Large intestine (tissue), 3 donors: ENCODE measurements around the gene ECEL1. TPM values are rescaled to one million over a fixed set of nuclear protein-coding genes. Genes with fewer than 3 reads are reported as not detected.

Source experiments
- DNase-seq, 2 donors: peaks; one replicate each; pipeline versions ENCODE4 v3.0.0 to v3.0.0-alpha.2; 2013
- H3K27ac ChIP-seq: one replicate; pipeline ENCODE4 v1.5.1; 2013; ENCODE audit warnings: low read length
- H3K27me3 ChIP-seq: 2 replicates; pipeline ENCODE4 v1.6.1; 2013; ENCODE audit warnings: low read length; ENCODE audit not compliant: control insufficient read depth, insufficient read depth
- H3K36me3 ChIP-seq: 2 replicates; pipeline ENCODE4 v1.6.1; 2013; ENCODE audit warnings: low read length; ENCODE audit not compliant: control insufficient read depth, insufficient read depth
- H3K4me1 ChIP-seq: one replicate; pipeline ENCODE4 v1.6.1; 2013; ENCODE audit warnings: low read length; ENCODE audit not compliant: control insufficient read depth, insufficient read depth
- H3K4me3 ChIP-seq: one replicate; pipeline ENCODE4 v1.5.1; 2013; ENCODE audit warnings: low read length
- H3K9me3 ChIP-seq: one replicate; pipeline ENCODE4 v1.6.1; 2013; ENCODE audit warnings: mild to moderate bottlenecking, low read depth, low read length, moderate library complexity; ENCODE audit not compliant: control insufficient read depth
- WGBS: methylation state at CpG from one replicate; pipeline ENCODE4 v1.1.5; 2013; ENCODE audit warnings: low lambda C conversion rate; ENCODE audit not compliant: insufficient coverage; 5-methylcytosine and 5-hydroxymethylcytosine counted together
- polyA plus RNA-seq: library from polyadenylated mRNA; unstranded; fragments of 120-200 nt; gene quantifications from one replicate; pipeline ENCODE4 v1.2.1, GENCODE V29; 2013

Gene ECEL1
- polyA plus RNA-seq, 1 donor = 1.1 TPM

DNA sequence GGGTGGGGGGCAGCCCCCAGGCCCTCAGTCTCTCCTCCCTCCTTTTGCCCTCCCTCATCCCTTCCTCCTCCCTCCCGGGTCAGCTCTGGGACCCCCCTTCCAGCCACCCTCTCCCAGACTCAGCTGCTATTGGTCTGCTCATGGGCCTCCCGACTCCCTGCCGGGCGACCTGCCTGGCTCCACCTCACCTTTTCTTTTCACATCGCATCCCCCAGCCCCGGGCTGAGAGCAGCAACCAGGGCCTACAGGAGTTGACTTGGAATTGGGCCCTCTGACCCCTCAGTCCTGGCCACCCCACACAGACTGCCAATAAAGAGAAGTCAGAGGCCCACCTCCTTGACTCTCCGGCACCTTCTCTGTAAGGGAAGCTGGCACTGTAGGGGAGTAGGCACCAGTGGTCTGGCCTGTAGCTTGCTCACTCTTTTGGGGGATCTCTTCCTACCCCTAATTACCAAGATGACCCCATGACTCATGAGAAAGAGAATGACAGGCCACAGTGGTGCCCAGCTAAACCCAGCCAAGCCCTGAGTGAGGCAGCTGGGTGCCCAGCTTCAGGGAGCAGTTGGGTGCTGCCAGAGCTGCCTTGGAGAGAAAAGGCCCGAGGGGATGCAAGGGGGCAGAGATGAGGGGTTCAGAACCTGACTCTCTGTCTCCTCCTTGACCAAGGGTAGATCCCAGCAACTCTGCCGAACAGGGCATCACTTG lies 2.0 kb upstream of the ECEL1 start:
- Histone ChIP-seq H3K27me3 (peaks cover 47% of the 10 kb centered on the region), H3K27ac (no peak overlapping the region), H3K36me3 (no peaks in the 10 kb centered on the region), H3K9me3 (peaks cover 3% of the 10 kb centered on the region), H3K4me1 (peaks cover 9% of the 10 kb centered on the region), H3K4me3 (no peak overlapping the region)
- no CpG with 5 or more reads among the region's 9 CpGs for WGBS
- no peak for DNase-seq

DNA sequence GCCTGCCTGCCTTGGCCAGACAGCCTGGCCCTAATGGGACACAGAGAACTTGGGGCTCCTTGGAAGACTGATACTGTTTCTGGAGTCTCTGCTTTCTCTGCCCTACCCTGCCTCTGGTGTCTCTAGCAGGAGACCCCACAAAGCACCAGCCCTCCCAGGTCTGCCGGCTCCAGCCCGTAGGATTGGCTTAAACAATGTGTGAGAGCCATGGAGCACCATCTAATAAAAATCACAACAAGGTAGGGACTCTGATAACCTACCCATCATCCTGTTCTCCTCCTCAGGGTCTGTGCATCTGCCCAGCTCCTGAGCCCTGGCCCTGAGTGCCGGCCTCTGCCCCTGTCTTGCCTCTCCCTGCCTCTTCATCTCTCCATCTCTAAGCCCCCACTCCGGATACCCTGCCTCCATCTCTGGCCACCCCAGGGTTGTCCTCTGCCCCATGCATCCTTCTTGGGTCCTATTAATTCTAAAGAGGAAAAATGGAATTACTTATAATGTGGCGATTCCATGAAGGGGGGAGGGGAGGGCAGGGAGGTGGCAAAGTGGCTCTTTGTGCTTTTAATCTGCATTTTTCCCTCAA lies 1.2 kb upstream of the ECEL1 start:
- no peaks in the 10 kb centered on the region for H3K36me3 ChIP-seq
- no peak overlapping the region for H3K27ac ChIP-seq
- peaks cover 3% of the 10 kb centered on the region for H3K9me3 ChIP-seq
- no peak for DNase-seq
- WGBS = no CpG with 5 or more reads among the region's 5 CpGs
- no peak overlapping the region for H3K4me3 ChIP-seq
- H3K27me3 ChIP-seq = peaks cover 55% of the 10 kb centered on the region
- peaks cover 9% of the 10 kb centered on the region for H3K4me1 ChIP-seq

DNA sequence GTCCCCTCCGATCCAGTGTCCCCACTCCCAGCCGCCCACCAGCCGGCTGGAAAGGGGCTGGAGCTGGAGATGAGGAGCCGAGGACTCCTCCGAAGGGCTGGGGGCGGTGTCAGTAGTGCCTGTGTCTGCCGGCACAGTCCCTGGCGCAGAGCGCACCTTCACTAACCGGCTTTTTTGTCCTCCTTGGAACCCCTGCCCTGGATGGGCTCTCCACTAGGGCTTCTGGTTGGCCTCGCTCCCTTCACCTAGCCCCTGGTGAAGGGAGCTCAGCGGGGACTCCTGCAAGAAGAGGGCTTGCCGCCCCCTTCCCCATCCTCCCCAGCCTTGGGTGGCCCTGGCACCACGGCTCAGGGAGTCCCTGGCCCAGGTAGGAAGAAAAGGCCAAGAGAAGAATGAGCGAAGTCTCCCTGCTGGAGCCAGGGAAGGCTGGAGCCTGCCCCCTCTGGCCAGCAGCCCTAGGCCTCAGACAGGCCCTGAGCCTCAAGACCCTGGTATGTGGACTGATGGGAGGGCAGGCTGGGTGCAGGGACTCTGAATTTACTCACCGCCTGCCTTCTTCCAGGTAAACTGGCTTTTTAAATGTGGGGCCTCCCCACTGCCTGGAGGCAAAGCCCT lies 570 bp upstream of the ECEL1 start:
- DNase-seq = peak in 1 of 2 donors; percentile 16
- Histone ChIP-seq H3K9me3 (peaks cover 3% of the 10 kb centered on the region), H3K4me3 (no peak overlapping the region), H3K36me3 (no peaks in the 10 kb centered on the region), H3K27ac (no peak overlapping the region), H3K4me1 (peaks cover 9% of the 10 kb centered on the region), H3K27me3 (peaks cover 60% of the 10 kb centered on the region)
- WGBS = no CpG with 5 or more reads among the region's 16 CpGs

DNA sequence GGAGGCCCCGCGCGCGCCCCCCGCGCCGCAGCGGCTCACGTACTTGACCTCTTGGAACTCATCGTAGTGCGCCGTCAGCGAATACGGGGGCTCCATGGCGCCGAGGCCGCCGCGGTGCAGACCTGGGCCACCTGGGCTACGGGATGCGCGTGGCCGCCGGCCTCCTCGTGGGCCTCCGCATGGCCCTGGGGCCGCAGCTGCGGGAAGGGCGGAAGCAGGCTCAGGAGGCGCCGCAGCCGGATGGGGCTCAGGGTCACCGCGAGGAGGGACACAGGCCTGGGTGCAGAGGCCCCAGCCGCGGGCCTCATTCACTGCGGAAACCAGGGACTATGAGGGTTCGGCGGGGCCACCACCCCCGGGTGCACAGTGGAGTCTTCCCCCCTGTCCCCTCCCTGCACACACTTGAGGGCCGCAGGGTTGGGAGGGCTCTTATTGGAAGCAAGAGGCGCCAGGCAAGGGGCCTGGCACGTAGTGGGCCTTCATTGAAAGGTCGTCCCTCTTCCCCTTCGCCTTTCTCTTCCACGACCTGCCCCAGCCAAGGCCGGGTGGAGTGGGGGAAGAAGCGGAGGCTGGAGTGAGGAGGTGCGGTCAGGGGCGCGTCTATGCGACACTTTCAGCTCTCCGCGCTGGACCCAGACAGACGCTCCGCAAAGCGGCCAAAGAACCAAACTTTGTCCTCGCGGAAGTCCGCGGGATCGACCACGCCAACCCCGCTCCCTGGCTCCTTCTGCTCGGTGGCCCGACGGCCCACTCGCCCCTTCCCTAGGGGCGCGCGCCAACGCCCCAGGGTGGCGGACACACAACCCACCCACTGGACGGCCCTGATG lies 863 bp downstream of the ECEL1 start:
- Histone ChIP-seq H3K9me3 (peaks cover 3% of the 10 kb centered on the region), H3K27ac (no peak overlapping the region), H3K4me1 (peaks cover 9% of the 10 kb centered on the region), H3K27me3 (peaks cover 60% of the 10 kb centered on the region), H3K36me3 (no peaks in the 10 kb centered on the region), H3K4me3 (no peak overlapping the region)
- peak in 1 of 2 donors; percentile 27 for DNase-seq
- WGBS = no CpG with 5 or more reads among the region's 74 CpGs

DNA sequence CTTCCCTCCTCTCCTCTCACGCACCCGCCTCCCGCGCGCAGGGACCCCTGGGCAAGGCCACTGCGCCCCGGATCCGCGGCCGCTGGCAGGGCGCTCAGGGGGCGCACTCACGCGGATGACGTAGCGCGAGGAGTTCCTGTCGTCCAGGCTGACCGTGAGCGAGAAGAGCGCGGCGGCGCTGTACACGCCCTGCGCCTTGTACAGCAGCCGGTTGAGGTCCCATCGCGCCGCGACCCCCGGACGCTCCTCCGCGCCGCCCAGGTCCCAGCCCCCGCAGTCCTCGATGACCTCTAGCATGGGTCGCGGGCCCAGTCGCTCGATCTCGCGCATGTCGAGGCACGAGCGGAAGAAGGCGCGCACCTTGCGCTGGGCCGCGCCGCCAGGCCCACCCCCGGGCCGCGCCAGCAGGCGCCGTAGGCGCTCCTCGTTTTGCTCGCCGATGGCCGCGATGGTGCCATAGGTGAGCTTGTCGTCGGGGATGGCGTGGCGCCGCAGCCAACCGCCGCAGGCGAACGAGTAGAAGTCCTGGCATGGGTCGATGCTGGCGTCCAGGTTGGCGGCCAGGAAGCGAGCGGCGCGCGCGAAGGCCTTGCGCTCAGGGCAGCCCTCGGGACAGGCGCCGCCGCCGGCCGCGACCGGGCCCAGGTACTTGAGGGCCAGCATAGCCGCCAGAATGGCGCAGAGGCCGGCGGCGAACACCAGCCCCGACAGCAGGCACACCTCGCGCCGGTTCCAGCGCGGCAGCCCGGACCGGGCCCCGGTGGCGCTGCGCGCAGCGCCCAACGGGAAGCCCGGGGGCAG lies 1.7 kb downstream of the ECEL1 start:
- peak in 1 of 2 donors; percentile 32 for DNase-seq
- peaks cover 3% of the 10 kb centered on the region for H3K9me3 ChIP-seq
- no peak overlapping the region for H3K4me3 ChIP-seq
- WGBS = no CpG with 5 or more reads among the region's 111 CpGs
- no peak overlapping the region for H3K27ac ChIP-seq
- H3K4me1 ChIP-seq = peaks cover 9% of the 10 kb centered on the region
- peaks cover 60% of the 10 kb centered on the region for H3K27me3 ChIP-seq
- H3K36me3 ChIP-seq = no peaks in the 10 kb centered on the region

DNA sequence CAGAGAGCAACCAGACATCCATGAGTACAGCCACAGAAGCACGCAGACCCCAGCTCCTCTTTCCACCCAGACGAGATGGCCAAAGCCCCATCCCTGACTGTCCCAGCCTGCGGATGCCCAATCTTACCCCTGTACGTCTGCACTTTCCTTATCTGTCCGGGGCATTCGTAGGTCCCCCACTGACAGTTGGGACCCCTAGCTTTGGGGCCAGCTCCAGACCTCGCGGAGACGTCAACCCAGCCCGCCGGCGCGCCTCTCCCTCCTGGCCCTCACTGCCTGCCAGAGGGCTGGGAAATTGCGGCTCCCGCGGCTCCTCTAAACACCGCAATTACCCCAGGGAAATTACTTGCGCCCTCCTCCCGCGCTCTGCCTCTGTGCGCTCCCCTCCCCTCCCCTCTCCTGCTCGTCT lies 2.3 kb downstream of the ECEL1 start:
- Histone ChIP-seq H3K27me3 (peaks cover 62% of the 10 kb centered on the region), H3K9me3 (peaks cover 3% of the 10 kb centered on the region), H3K36me3 (no peaks in the 10 kb centered on the region), H3K4me3 (no peak overlapping the region), H3K27ac (no peak overlapping the region), H3K4me1 (peaks cover 9% of the 10 kb centered on the region)
- no CpG with 5 or more reads among the region's 22 CpGs for WGBS
- DNase-seq = peak in 1 of 2 donors; percentile 6

DNA sequence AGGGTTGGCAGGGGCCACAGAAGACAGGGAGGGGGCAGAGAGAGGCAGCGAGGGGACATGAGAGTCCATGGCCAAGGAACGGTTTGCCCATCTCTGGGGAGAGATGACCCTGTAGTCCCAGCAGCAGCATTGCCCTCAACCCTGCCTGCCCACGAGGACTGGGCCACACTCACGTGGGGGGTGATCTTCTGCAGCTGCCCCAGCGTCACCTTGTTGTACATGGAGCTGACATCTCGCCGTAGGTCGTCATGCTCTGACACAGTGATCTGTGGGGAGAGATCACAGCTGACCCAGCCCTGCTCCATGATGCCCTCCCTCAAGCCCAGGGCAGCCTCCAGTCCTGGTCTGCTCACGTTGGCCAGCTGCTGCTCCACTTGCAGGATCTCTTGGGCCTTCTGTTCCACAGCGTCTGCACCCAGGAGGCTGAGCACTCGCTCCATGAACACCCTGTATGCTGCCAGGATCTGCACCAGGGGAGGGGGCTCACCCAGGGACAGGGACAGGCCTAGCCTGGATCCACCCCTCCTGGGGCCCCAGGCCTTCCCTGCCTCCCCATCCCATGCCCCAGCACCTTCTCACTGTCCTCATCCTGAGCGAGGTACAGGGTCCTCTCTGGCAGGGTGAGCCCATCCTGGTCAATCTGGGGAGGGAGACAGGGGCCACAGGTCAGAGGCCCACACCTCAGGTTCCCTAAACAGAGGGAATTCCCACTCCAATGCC lies 2.8 kb downstream of the ECEL1 start:
- Histone ChIP-seq H3K36me3 (no peaks in the 10 kb centered on the region), H3K27me3 (peaks cover 61% of the 10 kb centered on the region), H3K4me3 (no peak overlapping the region), H3K9me3 (peaks cover 3% of the 10 kb centered on the region), H3K27ac (no peak overlapping the region), H3K4me1 (peaks cover 9% of the 10 kb centered on the region)
- no peak for DNase-seq
- WGBS = no CpG with 5 or more reads among the region's 12 CpGs

DNA sequence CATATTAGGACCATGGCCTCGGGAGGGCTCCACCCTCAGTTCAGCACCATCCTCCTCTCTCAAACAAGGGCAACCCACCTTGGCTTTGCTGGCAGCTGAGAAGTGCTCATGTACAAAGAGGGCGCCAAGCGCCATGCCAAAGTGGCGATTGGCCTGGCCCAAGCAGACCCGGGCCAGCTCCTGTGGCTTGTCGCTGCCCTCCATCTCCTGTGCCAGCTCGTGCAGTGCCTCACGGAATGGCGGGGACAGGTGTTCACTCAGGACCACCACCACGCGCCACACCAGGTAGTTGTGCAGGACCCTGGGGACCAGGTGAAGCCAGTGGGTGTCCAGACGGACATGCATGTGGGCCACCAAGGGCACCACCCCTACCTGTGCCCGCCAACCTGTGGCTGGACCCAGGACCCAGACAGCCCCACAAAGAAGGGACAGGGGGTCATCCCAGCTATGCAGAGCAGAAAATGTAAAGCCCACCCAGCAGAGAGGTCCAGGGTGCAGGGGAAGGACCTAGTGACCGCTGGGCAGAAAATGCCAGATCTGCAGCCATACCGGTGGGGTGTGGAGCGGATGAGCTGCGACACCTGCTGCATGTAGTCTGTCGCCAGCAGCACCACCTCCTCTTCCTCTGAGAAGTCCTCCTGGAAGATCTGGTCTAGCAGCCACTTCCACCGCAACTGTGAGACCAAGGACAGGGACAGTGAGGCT lies 3.6 kb downstream of the ECEL1 start:
- Histone ChIP-seq H3K36me3 (no peaks in the 10 kb centered on the region), H3K4me1 (peaks cover 9% of the 10 kb centered on the region), H3K27me3 (peaks cover 59% of the 10 kb centered on the region), H3K4me3 (no peak overlapping the region), H3K27ac (no peak overlapping the region), H3K9me3 (peaks cover 3% of the 10 kb centered on the region)
- WGBS = no CpG with 5 or more reads among the region's 19 CpGs
- DNase-seq = no peak

DNA sequence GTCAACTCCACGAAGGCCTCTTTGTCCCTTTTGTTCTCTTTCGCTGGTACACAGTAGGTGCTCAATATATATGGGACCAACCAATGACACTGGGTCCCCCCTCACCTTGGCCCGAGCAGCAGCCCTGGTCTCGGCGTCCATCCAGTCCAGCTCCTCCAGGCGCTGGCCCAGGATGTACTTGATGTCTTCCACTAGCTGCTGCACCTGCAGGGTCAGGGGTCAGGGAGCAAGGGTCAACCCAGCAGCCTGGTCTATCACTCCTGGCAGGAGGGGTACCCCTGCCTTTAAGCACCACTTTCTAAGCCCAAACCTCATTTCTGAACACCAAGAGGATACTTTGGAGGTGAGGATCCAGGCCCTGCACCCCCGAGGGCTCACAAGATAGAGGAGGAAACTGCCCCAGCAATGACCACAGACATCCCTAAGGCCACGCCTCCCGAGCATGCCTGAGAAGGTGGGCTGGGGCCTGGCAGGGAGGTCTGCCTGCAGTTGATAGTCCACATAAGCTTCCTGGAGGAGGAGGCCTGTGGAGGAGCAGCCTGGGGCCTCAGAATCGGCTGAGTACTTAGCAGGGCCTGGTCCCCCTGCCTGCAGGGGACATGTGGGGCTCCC lies 4.2 kb downstream of the ECEL1 start:
- H3K9me3 ChIP-seq = peaks cover 3% of the 10 kb centered on the region
- no peak for DNase-seq
- peaks cover 56% of the 10 kb centered on the region for H3K27me3 ChIP-seq
- H3K36me3 ChIP-seq = no peaks in the 10 kb centered on the region
- H3K4me3 ChIP-seq = no peak overlapping the region
- no CpG with 5 or more reads among the region's 10 CpGs for WGBS
- peaks cover 9% of the 10 kb centered on the region for H3K4me1 ChIP-seq
- H3K27ac ChIP-seq = no peak overlapping the region
